ENCODE measurements around the gene ARHGAP9.

- no peak for TF ChIP-seq PBX3 (IDR thresholded peaks at IDR 0.05)
- no peak for TF ChIP-seq RCOR1 (IDR thresholded peaks at IDR 0.05; ENCODE audit: low read length)
- TF ChIP-seq JUND (IDR thresholded peaks at IDR 0.05) = no peak
- no peak for TF ChIP-seq FOSL2 (IDR thresholded peaks at IDR 0.05; ENCODE audit: borderline replicate concordance, low read depth)
- TF ChIP-seq EZH2phosphoT487 (IDR thresholded peaks at IDR 0.05; ENCODE audit: borderline replicate concordance, low read depth) = no peak
- TF ChIP-seq NFIC (IDR thresholded peaks at IDR 0.05; ENCODE audit: borderline replicate concordance) = no peak
- TF ChIP-seq CTCF (IDR thresholded peaks at IDR 0.05) = no peak
- TF ChIP-seq SMC3 (IDR thresholded peaks at IDR 0.05; ENCODE audit: low read depth, low read length) = no peak
- no peak for TF ChIP-seq REST (IDR thresholded peaks at IDR 0.05; ENCODE audit: low read depth, low read length)
These were observed 22.8 kb downstream of the ARHGAP9 start for GRCh38 chr12:57456737-57457490.

Data from SK-N-SH (cell line).